ENCODE data around the gene CHRNA5.

CHRNA5 gene

DNA sequence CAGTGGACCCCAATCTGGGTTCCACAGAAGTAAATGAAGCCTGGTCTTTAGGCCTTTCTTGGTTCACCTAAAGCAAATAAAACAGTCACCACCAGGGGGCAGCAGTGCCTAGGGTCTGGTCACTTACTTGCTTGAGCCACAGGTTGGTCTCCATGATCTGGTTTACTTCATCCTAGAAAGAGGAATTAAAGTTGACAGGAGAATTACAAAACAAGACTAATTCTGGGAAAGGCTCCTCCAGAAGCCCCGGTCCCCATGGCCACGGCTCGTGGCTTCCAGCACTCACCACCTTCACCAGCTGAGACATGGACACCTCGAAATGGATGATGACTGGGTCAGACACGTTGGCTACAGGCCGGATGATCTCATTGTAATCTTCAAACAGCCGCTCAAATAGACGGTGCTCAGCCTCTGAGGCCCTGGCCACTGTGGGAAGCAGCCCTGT, 53.2 kb downstream of the CHRNA5 start:
- Histone ChIP-seq H3K9me3 (ENCODE audit: low read length) (no peaks in the 10 kb centered on the region), H3K27ac (ENCODE audit: low read depth, low read length, poor library complexity, severe bottlenecking) (no peak overlapping the region), H3K4me2 (ENCODE audit: low read length) (no peak overlapping the region), H4K20me1 (ENCODE audit: insufficient read depth, low read length) (no peaks in the 10 kb centered on the region), H2AFZ (ENCODE audit: low read length) (no peak overlapping the region), H3F3A (ENCODE audit: insufficient read depth, low read length) (no peaks in the 10 kb centered on the region), H3K9me2 (ENCODE audit: low read depth, low read length) (no peaks in the 10 kb centered on the region), H3K27me3 (ENCODE audit: insufficient read depth, low read length) (no peaks in the 10 kb centered on the region), H3K79me2 (ENCODE audit: insufficient read depth, low read length) (no peaks in the 10 kb centered on the region), H3K4me1 (ENCODE audit: insufficient read depth, low read length, severe bottlenecking) (no peaks in the 10 kb centered on the region), H3K9ac (ENCODE audit: low read length) (no peak overlapping the region), H3K36me3 (ENCODE audit: insufficient read depth, low read length) (no peaks in the 10 kb centered on the region), H3K4me3 (ENCODE audit: low read depth, low read length, poor library complexity, severe bottlenecking) (no peak overlapping the region)
- TF ChIP-seq, protein P1, sequence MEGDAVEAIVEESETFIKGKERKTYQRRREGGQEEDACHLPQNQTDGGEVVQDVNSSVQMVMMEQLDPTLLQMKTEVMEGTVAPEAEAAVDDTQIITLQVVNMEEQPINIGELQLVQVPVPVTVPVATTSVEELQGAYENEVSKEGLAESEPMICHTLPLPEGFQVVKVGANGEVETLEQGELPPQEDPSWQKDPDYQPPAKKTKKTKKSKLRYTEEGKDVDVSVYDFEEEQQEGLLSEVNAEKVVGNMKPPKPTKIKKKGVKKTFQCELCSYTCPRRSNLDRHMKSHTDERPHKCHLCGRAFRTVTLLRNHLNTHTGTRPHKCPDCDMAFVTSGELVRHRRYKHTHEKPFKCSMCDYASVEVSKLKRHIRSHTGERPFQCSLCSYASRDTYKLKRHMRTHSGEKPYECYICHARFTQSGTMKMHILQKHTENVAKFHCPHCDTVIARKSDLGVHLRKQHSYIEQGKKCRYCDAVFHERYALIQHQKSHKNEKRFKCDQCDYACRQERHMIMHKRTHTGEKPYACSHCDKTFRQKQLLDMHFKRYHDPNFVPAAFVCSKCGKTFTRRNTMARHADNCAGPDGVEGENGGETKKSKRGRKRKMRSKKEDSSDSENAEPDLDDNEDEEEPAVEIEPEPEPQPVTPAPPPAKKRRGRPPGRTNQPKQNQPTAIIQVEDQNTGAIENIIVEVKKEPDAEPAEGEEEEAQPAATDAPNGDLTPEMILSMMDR (IDR thresholded peaks at IDR 0.05; ENCODE audit: low read length): peak; percentile 84
- TF ChIP-seq EZH2 (IDR thresholded peaks at IDR 0.05; ENCODE audit: borderline replicate concordance, low read length): no peak

- Histone ChIP-seq H4K20me1 (ENCODE audit: insufficient read depth, low read length) (no peaks in the 10 kb centered on the region), H3K9ac (ENCODE audit: low read length) (no peak overlapping the region), H3K4me1 (ENCODE audit: insufficient read depth, low read length, severe bottlenecking) (no peaks in the 10 kb centered on the region), H3K9me2 (ENCODE audit: low read depth, low read length) (no peaks in the 10 kb centered on the region), H3K27ac (ENCODE audit: low read depth, low read length, poor library complexity, severe bottlenecking) (no peak overlapping the region), H3K4me3 (ENCODE audit: low read depth, low read length, poor library complexity, severe bottlenecking) (no peak overlapping the region), H3F3A (ENCODE audit: insufficient read depth, low read length) (no peaks in the 10 kb centered on the region), H3K79me2 (ENCODE audit: insufficient read depth, low read length) (no peaks in the 10 kb centered on the region), H2AFZ (ENCODE audit: low read length) (no peak overlapping the region), H3K36me3 (ENCODE audit: insufficient read depth, low read length) (no peaks in the 10 kb centered on the region), H3K4me2 (ENCODE audit: low read length) (no peak overlapping the region), H3K27me3 (ENCODE audit: insufficient read depth, low read length) (no peaks in the 10 kb centered on the region), H3K9me3 (ENCODE audit: low read length) (no peaks in the 10 kb centered on the region)
- TF ChIP-seq, protein P1 (IDR thresholded peaks at IDR 0.05; ENCODE audit: low read length): no peak
- TF ChIP-seq EZH2 (IDR thresholded peaks at IDR 0.05; ENCODE audit: borderline replicate concordance, low read length): no peak
Measured at GRCh38 chr15:78619022-78619950, 54.0 kb downstream of the CHRNA5 start.

GRCh38 chr15:78620021-78620526, 54.8 kb downstream of the CHRNA5 start:
- Histone ChIP-seq H2AFZ (ENCODE audit: low read length) (no peak overlapping the region), H3K4me3 (ENCODE audit: low read depth, low read length, poor library complexity, severe bottlenecking) (no peak overlapping the region), H4K20me1 (ENCODE audit: insufficient read depth, low read length) (no peaks in the 10 kb centered on the region), H3K36me3 (ENCODE audit: insufficient read depth, low read length) (no peaks in the 10 kb centered on the region), H3F3A (ENCODE audit: insufficient read depth, low read length) (no peaks in the 10 kb centered on the region), H3K79me2 (ENCODE audit: insufficient read depth, low read length) (no peaks in the 10 kb centered on the region), H3K27ac (ENCODE audit: low read depth, low read length, poor library complexity, severe bottlenecking) (no peak overlapping the region), H3K4me2 (ENCODE audit: low read length) (no peak overlapping the region), H3K27me3 (ENCODE audit: insufficient read depth, low read length) (no peaks in the 10 kb centered on the region), H3K9me2 (ENCODE audit: low read depth, low read length) (no peaks in the 10 kb centered on the region), H3K9ac (ENCODE audit: low read length) (no peak overlapping the region), H3K9me3 (ENCODE audit: low read length) (no peaks in the 10 kb centered on the region), H3K4me1 (ENCODE audit: insufficient read depth, low read length, severe bottlenecking) (no peaks in the 10 kb centered on the region)
- TF ChIP-seq, protein P1 (IDR thresholded peaks at IDR 0.05; ENCODE audit: low read length): no peak
- TF ChIP-seq EZH2 (IDR thresholded peaks at IDR 0.05; ENCODE audit: borderline replicate concordance, low read length): no peak
